ENCODE data around the gene TMEM271. TPM values are rescaled to one million over a fixed set of nuclear protein-coding genes. Genes with fewer than 3 reads are reported as not detected.

The TMEM271 gene
- total RNA-seq, 1 donor from 2014 or later: not detected

- Histone ChIP-seq H3K27me3 (ENCODE audit: low read depth) (peaks cover 91% of the 10 kb centered on the region), H3K27ac (replicated peaks) (no peak overlapping the region), H3K36me3 (no peaks in the 10 kb centered on the region), H3K9me3 (replicated peaks) (peaks cover 19% of the 10 kb centered on the region), H3K4me1 (peaks cover 14% of the 10 kb centered on the region), H3K4me3 (no peak overlapping the region)
- no peak for DNase-seq
- no peak for TF ChIP-seq CTCF (IDR thresholded peaks at IDR 0.05; ENCODE audit: borderline replicate concordance)
- intact Hi-C loops (cut with micrococcal nuclease): no loop called here
These were observed 3.6 kb upstream of the TMEM271 start for GRCh38 chr4:579543-580175.

- peaks cover 10% of the 10 kb centered on the region for H3K9me3 ChIP-seq (replicated peaks)
- H3K4me3 ChIP-seq: no peak overlapping the region
- no peak for TF ChIP-seq CTCF (IDR thresholded peaks at IDR 0.05; ENCODE audit: borderline replicate concordance)
- intact Hi-C loops (cut with micrococcal nuclease): no loop called here
- no peak overlapping the region for H3K27ac ChIP-seq (replicated peaks)
- H3K27me3 ChIP-seq (ENCODE audit: low read depth): peaks cover 92% of the 10 kb centered on the region
- H3K36me3 ChIP-seq: no peaks in the 10 kb centered on the region
- no peak for DNase-seq
- peaks cover 17% of the 10 kb centered on the region for H3K4me1 ChIP-seq
These were observed 2.7 kb upstream of the TMEM271 start for GRCh38 chr4:578451-579443.

- Histone ChIP-seq H3K4me3 (peak overlapping the region; percentile 21), H3K27me3 (ENCODE audit: low read depth) (peaks cover 92% of the 10 kb centered on the region), H3K27ac (replicated peaks) (no peak overlapping the region), H3K36me3 (no peaks in the 10 kb centered on the region), H3K9me3 (replicated peaks) (peaks cover under 1% of the 10 kb centered on the region), H3K4me1 (peaks cover 17% of the 10 kb centered on the region)
- intact Hi-C loops (cut with micrococcal nuclease): no loop called here
- no peak for DNase-seq
- no peak for TF ChIP-seq CTCF (IDR thresholded peaks at IDR 0.05; ENCODE audit: borderline replicate concordance)
These were observed 1.7 kb upstream of the TMEM271 start for GRCh38 chr4:577499-578450.

- H3K4me3 ChIP-seq: peak overlapping the region; percentile 21
- no peak for DNase-seq
- peaks cover 95% of the 10 kb centered on the region for H3K27me3 ChIP-seq (ENCODE audit: low read depth)
- H3K4me1 ChIP-seq: peaks cover 17% of the 10 kb centered on the region
- no peak for TF ChIP-seq CTCF (IDR thresholded peaks at IDR 0.05; ENCODE audit: borderline replicate concordance)
- H3K9me3 ChIP-seq (replicated peaks): no peaks in the 10 kb centered on the region
- H3K27ac ChIP-seq (replicated peaks): no peak overlapping the region
- intact Hi-C loops (cut with micrococcal nuclease): no loop called here
- no peaks in the 10 kb centered on the region for H3K36me3 ChIP-seq
These were observed 950 bp upstream of the TMEM271 start for GRCh38 chr4:576991-577498.

All from left ventricle myocardium inferior (tissue), 1 donor.